ENCODE data around the gene SLC10A3. TPM values are rescaled to one million over a fixed set of nuclear protein-coding genes. Genes with fewer than 3 reads are reported as not detected.

SLC10A3 gene
- total RNA-seq, 4 donors from 2014 or later: 8.2 to 18.3 (median 15.9) TPM

GRCh38 chrX:154478728-154479622 lies 11.5 kb downstream of the SLC10A3 start, which contains the start of gene LAGE3:
TSS of gene LAGE3 (minus strand) at chrX:154479281. CDS start at chrX:154478915, 366 bp downstream.
- no peak for TF ChIP-seq CTCF (IDR thresholded peaks at IDR 0.05; ENCODE audit: low read depth)

DNA sequence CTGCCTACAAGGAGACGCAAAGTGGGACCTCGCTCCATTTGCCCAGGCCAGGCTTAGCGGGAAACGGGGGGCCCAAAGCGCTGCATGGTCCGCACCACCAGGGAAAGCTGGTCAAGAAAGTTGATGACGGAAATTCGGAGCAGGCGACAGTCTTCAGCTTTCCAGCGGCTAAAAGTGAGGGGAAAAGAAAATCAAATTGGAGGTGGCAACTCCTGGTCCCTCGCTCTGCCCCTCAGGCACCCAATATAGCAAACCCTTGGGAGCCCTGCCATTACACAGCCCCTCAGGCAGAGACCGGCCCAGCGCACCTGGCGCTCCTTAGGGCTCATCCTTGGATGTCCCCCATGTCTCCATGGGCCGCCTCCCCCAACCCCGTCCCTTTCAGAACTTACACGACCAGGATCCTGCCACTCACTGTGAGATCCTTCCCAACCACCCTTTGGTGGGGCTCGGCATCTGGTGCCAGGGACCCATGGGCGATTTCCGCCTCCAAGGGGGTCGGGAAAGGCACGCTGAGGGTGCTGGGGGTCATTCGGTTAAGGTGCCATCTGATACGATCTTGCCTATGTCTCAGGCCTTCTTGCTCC lies 12.4 kb downstream of the SLC10A3 start:
- no peak for TF ChIP-seq CTCF (IDR thresholded peaks at IDR 0.05; ENCODE audit: low read depth)

DNA sequence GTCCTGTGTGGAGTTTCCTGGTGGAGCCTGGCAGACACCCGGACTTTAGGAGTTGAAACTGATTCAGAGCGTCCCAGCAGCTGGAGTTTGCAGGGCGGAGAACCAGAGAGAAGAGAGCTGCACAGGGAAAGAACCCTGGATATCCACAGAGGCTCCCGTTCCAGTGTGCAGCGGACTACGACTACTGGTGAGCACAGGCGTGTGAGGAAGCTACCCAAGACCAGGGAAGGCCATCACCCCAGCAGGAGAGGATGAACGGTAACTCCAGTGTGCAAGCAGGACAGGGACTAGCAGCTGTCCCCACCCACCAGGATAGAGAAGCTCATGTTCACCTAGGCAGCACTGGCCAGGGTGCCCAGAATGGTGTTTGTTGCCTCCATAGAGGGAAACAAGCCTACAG lies 13.6 kb downstream of the SLC10A3 start:
- TF ChIP-seq CTCF (IDR thresholded peaks at IDR 0.05; ENCODE audit: low read depth): no peak

DNA sequence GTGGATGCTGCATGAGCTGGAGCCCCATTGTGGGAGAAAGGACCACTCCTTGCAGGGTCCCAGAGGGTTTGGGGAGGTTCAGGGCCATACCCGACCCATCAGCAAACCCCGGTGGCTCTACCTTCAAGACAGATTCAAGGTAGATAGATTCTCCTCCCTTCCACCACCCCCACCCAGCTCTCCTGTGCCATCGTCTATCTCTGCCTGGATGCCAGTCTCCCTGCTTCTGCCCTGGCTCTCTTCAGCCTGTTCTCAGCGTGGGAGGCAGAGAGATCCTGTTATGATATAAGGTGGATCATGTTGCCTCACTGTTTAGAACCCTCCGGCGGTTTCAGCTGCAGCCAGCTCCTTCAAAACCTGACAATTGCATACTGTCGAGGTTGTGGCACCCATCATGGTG lies 16.7 kb downstream of the SLC10A3 start:
- no peak for TF ChIP-seq CTCF (IDR thresholded peaks at IDR 0.05; ENCODE audit: low read depth)

GRCh38 chrX:154472685-154473632 lies 17.5 kb downstream of the SLC10A3 start:
- TF ChIP-seq CTCF (IDR thresholded peaks at IDR 0.05; ENCODE audit: low read depth): no peak

DNA sequence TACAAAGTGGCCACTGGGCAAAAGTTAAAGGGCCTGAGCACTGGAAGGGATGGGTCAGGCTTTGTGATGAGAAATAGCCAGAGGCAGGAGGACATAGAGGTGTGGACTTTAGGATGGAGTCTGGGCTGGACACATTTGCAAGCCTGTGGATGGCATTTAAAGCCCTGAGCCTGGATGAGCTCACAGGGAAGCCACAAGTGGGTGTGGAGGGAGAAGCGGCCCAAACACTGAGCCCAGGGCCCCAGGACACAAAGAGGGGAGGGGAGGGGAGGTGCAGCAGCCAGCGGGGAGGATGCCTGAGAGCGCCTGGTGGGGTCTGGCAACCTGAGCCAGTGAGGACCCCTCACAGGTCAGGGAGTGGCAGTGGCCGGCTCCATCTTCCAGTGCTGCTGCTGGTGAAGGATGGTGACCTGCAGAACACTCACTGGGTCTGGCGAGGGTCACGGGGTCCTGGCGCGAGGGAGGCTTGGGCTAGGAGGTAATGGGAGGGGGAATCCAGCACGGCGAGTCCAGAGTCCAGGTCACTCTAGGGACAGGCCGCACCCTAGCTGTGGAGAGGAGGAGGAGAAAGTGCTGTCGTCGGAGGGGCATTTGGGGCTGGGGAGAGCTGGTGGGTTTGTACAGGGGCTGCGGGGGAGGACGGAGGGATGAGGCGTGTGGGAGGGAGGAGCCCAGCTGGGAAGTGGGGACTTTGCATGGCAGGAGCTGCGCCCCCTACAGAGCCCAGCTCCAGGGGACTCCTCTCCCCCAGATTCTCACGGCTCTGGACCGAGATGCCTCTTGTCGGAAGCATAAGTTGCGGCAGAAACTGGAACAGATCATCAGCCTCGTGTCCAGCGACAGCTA lies 18.4 kb downstream of the SLC10A3 start:
- TF ChIP-seq CTCF (IDR thresholded peaks at IDR 0.05; ENCODE audit: low read depth): no peak
